Left cardiac atrium (tissue), 4 donors: ENCODE results near the gene HHIPL1. TPM values are rescaled to one million over a fixed set of nuclear protein-coding genes. Genes with fewer than 3 reads are reported as not detected.

Experiments used
- ATAC-seq, 2 donors: fragments of 200-7000 bp; cut with Tn5 transposase; one replicate each; pipeline ENCODE4 v1.9.1; 2020; ENCODE audit warnings: mild to moderate bottlenecking in 2 of 2, moderate library complexity in 2 of 2
- DNase-seq: peaks from one replicate; pipeline ENCODE4 v3.0.0-alpha.2; 2020
- intact Hi-C, 2 donors: fragments of 100-400 bp; cut with DNase I; formaldehyde crosslinking; loops; one replicate each; pipeline versions ENCODE4 v1.14.1 to v1.15.1; 2022 to 2023
- long read RNA-seq: library from polyadenylated mRNA; unstranded; transcript quantifications from one replicate; pipeline ENCODE4 v2.0.0, GENCODE V29; 2021
- total RNA-seq, 2 donors: library from RNA; stranded (reverse); fragmentation: NEBNext Ultra II Directional; extraction: Animal tissue kit (Norgen Biotek cat#: 25700); gene quantifications; one replicate each; pipeline ENCODE4 v1.2.1, GENCODE V29; 2021
- donor health status: DM: no; HTN: yes; CAD: no.
- donor health status: DM: no; HTN: yes; CAD: no; lungs with severe emphysema.
- donor health status: DM: yes; HTN: yes; CAD: no.
- donor health status: Dilated cardiomyopathy.

Gene HHIPL1
- 1 to 10 TPM; 2.1 to 2.6 TPM for total RNA-seq
- long read RNA-seq, partial matches to known transcripts: 0 of 1 reads
- long read RNA-seq, other reads (novel, unspliced or antisense): 1 of 1 reads

DNA sequence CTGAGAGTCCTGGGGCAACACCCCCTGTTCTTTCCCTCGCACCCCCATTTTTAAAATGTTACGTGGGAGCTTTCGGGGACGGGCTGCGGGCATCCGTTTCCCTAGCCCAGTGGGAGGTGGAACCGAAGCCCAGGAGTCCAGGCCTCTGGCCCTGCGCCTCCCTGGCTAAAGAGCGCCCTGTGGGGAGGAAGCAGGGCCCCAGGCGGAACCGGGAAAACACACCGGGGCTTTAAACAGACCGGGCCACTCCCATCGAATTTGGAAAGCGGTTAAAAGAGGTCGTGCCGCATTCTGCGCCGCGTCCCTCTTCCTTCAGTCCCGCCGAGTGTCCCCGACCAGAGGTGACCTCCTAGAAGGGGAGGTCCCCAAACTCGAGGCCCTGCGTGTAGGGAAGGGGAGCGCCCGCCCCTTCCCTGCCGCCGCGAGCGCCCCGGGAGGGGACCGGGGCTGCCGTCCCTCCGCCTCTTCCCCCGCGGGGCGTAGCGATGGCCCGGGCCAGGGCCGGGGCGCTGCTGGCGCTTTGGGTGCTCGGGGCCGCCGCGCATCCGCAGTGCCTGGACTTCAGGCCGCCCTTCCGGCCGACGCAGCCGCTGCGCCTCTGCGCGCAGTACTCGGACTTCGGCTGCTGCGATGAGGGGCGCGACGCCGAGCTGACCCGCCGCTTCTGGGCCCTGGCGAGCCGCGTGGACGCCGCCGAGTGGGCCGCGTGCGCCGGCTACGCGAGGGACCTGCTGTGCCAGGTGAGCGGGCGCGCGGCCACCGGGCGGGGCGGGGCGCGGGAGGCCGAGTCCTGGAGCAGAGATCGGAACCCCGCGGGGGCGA, at the start of gene HHIPL1:
Gene HHIPL1 (plus strand): TSS at position 407 of the 822 bp plus-strand sequence. CDS start 79 bp downstream, at position 486.
- DNase-seq: peak; percentile 49
- intact Hi-C loops: no loop called here
- peak; percentile 74 to 80 for ATAC-seq

DNA sequence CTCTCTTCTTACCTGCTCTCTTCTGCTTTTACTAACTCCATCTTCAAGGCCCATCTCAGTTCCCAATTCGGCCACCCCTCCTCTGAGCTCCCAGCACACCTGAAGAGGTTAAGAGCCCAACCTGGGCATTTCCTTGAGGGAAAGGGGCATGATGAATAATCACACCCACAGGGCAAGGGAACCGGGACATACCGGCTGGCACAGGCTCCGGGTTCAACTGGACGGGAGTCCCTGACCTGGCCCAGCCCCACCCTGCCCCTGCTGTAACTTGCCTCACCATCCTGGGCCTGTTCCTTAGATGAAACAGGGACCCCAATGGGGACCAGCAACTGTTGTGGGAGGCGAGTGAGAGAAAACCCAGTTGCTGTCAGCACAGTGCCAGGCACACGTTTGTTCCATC, 49.4 kb upstream of the HHIPL1 start:
- no peak for DNase-seq
- no peak for ATAC-seq
- intact Hi-C loops: no loop called here

DNA sequence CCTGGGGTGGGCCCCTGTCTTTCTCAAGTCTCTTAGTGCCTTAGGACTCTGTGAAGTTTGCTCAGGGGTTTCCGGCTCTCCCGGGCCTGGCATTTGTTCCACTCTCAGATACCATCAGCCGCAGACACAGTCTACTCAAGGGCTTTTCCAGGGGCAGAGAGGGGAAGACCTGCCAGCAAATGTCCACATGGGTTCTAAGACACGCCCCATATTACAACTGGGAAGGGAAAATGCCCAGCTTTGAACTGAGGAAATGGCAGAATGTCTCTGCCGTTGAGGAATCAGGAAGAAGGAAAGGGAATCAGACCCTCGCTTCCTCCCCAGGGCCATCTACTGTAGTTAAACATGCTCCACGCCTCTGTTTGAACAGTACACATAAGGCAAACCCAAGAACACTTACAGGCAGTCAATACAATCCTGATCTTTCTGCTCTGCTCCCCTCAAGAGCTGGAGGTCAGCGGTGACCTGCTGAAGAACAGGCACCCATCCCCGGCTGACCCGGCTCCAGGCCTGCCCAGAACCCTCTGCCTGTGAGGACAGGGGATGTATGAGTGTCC, 48.8 kb upstream of the HHIPL1 start:
- DNase-seq (peak; percentile 62), ATAC-seq (peak; percentile 70 to 83)
- intact Hi-C loops: no loop called here

DNA sequence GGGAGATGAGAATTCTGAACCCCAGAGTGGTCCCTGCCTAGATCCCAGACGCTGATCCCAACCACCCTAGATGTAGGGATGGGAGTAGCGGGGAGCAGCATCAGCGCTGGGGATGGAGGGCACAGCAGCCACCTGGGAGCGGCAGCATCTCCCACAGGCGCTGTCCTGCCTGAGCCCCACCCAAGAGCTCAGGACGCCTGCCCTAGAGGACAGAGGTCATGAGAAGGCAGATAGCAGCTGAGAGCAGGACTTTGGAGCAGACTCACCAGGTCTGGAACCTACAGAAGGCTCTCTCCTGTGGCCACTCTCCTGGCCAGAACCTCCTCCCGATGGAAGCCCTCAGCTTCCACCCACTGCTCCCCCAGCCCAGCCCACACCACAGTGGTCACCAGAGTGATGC, 48.2 kb upstream of the HHIPL1 start:
- intact Hi-C loops: no loop called here
- no peak for DNase-seq
- no peak for ATAC-seq

DNA sequence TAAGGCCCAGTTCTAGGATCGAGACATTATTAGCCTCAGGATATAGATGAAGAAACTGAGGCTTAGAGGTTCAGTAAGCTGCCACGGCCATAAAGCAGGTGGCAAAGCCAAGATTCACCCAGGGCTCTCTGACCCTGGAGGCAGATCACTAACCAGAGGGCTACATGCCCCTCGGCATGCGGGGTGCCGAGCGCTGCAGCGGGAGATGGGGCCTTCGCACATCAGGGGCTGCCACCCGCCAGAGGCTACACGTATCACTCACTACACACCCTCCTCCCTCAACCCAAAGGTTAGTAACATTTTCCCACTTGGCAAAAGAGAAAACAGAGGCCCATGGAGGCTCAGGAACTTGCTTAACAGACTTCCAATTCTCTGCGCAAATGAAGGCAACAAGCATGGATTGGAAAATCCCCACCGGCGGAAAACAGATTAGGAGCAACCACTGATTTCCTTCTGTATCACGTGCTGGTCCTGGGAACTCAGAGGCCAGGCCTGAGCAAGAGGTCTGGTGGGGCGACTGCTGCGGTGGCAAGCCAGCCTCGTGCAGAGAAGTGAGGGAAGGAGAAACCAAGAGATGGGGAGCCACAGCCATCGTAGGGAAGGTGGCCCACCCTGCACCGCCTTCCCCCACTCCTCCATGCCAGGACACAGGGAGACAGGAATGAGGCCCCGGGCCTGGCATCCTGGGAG, 46.9 kb upstream of the HHIPL1 start:
- no peak for DNase-seq
- intact Hi-C loops: no loop called here
- no peak for ATAC-seq

DNA sequence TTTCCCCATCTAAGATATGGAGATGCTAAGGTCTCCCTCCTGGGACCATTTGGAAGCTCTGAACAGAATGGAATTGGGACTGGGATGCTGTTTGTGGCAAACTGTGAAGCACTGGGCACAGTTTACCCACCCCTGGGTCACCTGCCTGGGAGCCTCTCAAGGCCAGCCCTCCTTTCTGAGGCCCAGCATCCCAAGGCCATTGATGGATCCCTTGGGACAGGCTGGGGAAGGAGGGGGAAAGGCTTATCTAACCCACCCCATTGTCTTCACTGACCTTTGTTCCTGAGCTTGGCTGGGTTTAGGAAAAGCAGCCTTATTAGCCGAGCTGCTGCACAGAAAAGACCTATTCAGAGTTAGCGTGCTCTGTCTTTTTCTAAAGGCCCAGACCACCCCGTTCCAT, 46.2 kb upstream of the HHIPL1 start:
- intact Hi-C loops: no loop called here
- DNase-seq (no peak), ATAC-seq (no peak)

DNA sequence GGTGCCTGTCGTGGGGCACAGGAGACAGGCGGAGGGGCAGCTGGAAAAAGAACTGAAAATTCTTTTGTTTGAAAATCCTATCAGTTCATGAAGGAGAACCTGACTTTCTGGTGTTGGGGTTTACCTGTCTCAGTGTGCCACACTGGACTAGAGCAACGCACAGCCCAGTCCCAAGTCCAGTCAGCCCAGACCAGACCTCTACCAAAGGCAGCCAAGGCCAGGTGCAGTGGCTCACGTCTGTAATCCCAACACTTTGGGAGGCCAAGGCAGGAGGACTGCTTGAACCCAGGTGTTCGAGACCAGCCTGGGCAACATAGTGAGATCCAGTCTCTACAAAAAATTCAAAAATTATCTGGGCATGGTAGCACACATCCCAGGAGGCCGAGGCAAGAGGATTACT, 45.5 kb upstream of the HHIPL1 start:
- DNase-seq: no peak
- intact Hi-C loops: no loop called here
- ATAC-seq: no peak

DNA sequence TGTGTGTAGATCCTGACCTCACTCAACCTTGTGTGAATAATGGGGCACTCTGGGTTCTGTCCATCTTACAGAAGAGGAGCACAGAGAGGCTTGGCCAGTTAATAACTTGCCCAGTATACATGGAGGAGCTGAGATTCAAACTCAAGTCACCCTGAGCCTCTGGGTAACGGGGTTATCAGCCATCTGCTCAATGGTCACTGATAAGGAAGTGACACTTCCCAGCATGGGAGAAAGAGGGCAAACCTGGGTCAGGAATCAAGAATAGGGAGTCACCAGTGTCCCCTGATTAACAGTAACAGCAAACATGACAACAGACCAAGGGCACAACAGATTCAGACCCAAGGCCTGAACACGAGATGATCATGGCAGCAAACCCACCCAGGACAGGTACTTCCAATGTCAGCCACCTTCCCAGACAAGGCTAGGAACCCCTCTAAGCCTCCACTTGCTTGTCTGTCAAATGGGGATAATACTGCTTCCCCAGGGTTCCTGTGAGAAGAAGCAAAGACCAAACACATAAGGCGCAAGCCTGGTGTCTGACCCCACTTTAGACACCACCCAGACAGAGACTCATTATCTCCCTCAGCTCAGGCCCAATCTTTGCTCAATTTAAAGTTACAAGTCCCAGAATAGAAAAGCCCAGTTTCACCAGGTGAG, 44.6 kb upstream of the HHIPL1 start:
- ATAC-seq: no peak
- intact Hi-C loops: loop anchor here in 1 of 2 donors (5.0 kb wide), 1 partner anchor 33 kb away; no protein-coding TSS in a partner anchor

DNA sequence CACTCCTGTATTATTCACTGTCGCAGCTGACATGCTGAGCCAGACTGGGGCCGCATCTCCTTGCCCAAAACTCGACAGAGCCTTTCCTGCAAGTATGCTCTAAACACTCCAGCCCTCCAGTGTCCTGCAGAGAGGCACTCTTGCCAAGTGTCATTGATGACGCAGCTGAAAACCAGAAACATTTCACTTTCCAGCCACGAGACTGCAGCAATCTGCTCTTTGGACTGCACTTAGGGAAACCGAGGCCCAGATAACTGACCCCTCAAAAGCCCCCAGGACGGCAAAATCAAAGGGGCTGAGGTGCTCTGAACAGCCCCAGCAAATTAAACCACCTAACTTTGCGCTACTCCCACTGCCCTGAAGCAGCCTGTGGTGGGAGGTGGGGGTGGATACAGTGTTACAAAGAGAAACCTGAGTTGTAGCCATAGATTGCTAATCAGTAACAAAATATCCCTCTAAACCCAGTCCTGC, 43.5 kb upstream of the HHIPL1 start:
- no peak for ATAC-seq
- intact Hi-C loops: loop anchor here in 1 of 2 donors (5.0 kb wide), 1 partner anchor 34 kb away; no protein-coding TSS in a partner anchor
- no peak for DNase-seq

More for the DNA sequence above, 44.6 kb upstream of the HHIPL1 start:
- DNase-seq: no peak

DNA sequence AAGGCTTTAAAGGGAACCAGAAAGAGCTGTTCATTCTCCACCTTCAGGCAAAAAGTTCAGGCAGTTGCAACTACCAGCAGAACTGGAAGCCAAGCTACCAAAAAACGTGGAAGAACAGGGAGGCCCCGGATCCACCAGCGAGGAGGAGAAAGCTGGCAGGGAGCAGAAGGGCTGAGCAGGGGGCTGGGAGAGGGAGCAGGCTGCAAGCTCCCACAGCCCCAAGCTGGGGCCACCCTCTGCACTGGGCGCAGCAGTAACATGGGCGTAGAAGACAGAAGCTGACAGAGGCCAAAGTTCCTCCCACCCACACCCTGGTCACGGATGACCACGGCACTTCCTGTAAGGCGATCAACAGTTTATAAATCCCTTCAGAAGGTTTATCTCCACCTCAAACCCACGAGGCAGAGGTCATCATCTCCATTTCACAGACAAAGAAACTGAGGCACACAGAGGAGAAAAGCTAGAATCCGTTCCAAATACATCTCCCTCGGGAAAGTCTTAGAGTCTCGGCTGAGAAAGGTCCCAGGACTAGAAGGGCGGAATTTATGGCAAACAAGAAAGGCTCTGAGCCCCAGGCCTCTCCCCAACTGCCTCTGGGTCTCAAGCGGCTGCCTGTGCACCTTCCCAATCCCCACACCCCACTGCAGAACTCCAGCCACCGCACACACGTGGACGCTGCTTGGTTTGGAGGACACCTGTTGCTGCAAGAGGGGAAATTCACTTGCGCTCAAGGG, 42.7 kb upstream of the HHIPL1 start:
- intact Hi-C loops: loop anchor here in 1 of 2 donors (5.0 kb wide), 1 partner anchor 35 kb away; no protein-coding TSS in a partner anchor
- ATAC-seq: no peak
- no peak for DNase-seq

DNA sequence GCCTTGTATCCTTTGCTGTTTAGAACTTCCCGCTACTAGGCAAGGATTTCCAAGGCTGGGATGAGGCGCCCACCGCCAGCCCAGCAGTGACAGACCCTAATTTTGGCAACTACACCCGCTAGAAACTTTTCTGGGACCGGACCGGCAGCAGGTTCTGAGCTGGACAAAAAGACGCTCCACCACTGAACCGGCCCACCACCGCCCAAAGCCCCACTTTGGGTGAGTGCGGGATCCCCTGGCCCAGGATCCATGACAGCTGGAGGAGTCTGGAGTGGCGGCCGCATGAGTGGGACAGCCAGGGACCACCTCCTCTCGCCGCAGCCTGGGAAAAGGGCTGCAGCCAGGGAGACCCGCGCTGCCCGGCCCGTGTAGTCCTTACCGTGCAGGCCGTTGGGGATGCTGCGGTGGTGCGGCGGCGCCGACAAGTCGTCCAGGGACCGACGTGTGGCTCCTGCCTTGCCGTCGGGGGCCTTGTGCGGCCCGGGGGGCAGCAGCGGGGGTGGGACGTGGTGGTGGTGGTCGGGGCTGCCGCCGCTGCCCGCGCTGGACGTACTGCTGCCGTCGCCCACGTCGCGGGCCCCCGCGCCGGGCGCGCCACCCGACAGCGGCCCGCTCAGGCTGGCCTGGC, 42.0 kb upstream of the HHIPL1 start:
- intact Hi-C loops: loop anchor here in 1 of 2 donors (5.0 kb wide), 1 partner anchor 36 kb away; no protein-coding TSS in a partner anchor
- ATAC-seq (no peak), DNase-seq (no peak)

DNA sequence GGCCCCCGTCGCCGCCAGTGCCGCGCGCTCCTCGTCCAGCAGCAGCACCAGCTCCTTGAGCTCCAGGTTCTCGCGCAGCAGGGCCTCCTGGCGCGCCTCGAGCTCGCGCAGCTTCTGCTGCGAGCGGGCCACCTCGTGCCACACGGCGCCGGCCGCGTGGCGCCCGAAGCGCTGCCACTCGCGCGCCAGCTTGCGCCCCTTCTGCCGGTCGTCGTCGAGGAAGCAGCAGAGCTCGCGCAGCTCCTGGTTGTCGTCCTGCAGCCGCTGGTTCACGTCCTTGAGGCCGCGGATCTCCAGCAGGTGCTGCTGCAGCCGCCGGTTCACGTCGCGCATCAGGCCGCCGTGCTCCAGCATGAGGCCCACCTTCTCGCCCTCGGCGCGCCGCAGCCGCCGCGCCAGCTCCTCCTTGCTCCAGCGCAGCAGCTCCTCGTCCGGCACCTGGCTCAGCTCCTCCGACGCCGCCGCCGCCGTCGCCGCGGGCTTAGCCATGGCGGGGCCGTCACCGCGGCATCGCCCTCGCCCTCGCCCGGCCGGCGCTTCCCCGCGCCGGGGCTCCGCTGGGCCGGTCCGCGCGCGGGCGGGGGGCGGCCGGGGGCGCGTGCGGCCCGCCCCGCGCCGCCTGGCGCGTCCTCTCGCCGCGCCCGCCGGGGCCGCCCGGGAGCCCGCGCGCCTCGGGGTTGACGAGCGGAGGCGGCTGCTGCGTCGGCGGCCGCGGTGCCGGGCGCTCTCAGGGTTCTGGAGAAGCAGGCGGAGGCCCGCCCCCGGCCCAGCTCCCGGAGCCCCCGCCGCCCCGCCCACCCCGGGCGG, 41.3 kb upstream of the HHIPL1 start, which contains the start of gene CCDC85C:
Gene CCDC85C (minus strand): TSS at position 737 of the 807 bp plus-strand sequence. CDS start 248 bp downstream, at position 489.
- DNase-seq (no peak), ATAC-seq (no peak)
- intact Hi-C loops: loop anchor here in 1 of 2 donors (5.0 kb wide), 1 partner anchor 36 kb away; no protein-coding TSS in a partner anchor

DNA sequence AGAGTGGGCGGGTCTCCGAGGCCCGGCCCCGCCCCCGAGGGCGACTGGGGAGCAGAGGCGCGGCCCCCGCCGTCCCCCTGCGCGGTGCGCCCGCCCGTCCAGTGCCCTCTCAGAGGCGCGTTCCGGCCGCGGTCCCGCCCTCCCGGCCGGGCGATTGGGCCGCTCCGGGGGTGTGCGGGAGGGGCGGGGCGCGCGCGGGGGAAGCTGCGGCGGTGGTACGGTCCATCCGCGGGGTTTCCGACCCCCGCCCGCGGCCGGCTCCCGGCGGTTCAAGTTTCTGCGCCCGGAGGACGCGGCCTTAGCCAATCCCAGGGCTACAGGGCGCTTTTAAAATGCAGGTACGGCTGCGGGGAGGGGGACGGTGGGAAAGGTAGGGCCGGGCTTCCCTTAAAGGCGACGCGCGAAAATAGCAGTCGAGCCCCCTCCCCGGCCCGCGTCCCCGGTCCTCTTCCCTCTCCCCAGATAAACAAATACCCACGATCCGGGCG, 40.6 kb upstream of the HHIPL1 start:
- intact Hi-C loops: loop anchor here in 1 of 2 donors (5.0 kb wide), 1 partner anchor 37 kb away; no protein-coding TSS in a partner anchor
- ATAC-seq: peak; percentile 96
- peak; percentile 94 for DNase-seq

DNA sequence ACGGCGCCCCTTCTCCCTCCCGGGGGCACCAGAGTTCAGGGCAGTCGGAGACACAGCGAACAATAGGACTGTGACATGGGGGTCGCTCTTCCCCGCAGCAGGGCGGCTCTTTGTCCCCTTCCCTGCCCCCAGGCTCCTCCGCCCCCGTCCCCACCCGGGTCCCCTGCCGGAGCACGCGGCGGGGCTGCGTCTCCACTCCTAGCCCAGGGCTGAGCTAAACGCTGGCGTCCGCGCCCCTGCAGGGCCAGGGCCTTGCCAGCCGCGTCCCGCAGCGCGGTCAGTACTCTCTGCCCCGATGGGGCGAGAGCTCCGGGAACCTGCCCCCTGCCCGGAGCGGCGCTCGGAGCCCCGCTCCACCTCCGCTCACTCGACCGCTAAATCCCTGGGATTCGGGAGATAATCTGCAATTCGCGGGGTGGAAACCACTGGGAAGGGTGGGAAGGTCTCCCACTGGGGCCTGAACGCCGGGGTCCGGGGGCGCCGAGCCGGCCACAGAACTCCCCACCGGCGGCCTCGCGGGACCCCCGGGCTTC, 40.1 kb upstream of the HHIPL1 start:
- DNase-seq: no peak

DNA sequence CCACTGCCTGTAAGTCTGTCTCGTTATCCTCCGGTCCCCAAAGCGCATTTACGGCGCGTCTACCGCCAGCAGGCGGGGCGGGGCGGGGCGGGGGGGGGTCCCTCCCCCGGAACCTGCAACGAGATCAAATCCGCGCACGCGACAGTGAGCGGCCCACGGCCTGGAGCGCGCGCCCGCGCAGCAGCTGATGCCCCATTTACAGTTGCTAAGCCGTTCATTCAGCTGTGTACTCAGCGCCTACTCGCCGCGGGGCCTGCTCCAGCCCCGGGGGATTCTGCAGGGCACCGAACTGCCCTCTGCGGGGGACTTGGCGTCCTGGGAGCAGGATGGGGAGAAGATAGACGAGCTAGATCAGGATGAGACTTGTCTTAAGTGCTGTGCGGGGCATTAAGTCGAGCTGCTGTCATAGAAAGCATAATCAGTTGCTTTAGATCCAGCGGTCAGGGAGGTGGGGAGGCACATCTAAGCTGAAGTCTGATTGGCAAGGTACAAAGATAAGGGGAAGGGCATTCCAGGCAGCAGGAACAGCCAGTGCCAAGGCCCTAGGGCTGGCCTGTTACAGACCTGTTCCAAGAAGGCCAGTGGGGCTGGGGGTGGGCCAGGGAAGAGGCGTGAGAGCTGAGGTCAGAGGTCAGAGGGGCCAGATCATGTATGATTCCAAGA, 39.5 kb upstream of the HHIPL1 start:
- intact Hi-C loops: loop anchor here in 1 of 2 donors (5.0 kb wide), 1 partner anchor 83 kb away; no protein-coding TSS in a partner anchor
- DNase-seq (peak; percentile 66), ATAC-seq (peak; percentile 12 to 45)

More for the DNA sequence above, 40.1 kb upstream of the HHIPL1 start:
- intact Hi-C loops: loop anchor here (5.0 kb wide), 2 partner anchors 38 to 83 kb away; no protein-coding TSS in a partner anchor
- ATAC-seq: peak; percentile 41 to 48

DNA sequence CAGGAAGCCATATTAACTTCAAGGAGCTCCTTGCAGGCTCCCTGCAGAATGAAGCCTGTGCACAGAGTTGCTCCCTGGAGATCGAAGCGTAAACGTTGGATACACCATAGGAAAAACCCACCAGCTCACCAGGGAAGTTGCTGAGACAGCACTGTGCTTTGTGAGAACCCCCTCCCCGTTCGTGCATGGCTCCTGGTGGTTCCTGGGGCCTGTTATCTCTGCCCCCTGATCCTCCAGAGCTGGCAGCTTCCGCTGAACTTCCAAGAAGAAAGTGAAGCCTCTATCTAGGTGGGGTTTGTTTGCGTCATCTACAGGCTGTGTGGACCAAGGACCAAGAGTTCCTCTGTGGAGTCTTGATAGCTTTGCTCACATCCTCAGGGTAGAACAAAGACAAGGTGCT, 38.6 kb upstream of the HHIPL1 start:
- ATAC-seq: no peak
- no peak for DNase-seq
- intact Hi-C loops: loop anchor here in 1 of 2 donors (5.0 kb wide), 1 partner anchor 84 kb away; no protein-coding TSS in a partner anchor
